Activated CD4-positive, alpha-beta T cell treated with anti-CD3 and anti-CD28 coated beads, Interleukin-2, Interleukin-6, amounts not matched to agents 100 ng/mL and 50 ng/mL, durations not matched to agents 16 hours and 8 hours (primary cell): ENCODE results near the gene THPO.
A peak's percentile ranks its signal among the peaks of the same experiment; 100 is the strongest.

Source experiments
- DNase-seq: peaks from one replicate; pipeline ENCODE4 v3.0.0-alpha.2; 2020

THPO gene

DNA sequence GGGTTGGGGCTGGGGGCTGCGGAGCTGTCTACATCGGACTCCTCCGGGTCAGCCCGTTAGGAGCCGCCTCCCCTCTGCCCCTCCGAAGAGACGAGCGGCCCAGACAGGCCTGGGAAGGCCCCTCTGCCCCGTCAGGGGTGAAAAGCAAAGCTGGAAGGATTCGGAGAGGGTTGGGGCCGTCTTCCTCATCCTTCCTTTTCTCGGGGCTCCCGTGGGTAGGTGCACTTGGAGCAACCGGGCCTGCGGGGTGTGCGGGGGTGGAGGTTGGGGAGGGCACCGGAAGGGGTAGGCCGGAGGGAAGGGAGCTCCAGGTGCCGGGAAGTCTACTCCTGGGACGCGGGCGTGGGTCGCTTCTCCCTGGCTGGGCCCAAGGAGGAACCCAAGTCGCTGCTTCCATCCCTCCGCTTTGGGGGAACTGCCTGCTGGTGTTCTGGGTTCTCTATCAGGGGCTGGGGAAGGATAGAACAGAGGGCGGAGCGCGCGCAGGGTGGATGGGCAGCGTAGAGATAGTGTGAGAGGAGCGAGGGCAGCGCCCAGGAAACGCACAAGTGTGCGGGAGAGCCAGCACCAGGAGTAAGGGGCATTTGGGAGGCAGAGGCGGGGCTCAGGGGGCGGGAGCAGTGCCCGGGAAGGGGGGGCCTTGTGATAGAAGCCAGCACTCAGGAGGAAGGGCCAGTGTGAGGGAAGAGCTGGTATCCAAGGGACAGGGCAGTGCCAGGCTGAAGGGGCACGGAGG, 15.9 kb downstream of the THPO start:
- DNase-seq = peak; percentile 52

DNA sequence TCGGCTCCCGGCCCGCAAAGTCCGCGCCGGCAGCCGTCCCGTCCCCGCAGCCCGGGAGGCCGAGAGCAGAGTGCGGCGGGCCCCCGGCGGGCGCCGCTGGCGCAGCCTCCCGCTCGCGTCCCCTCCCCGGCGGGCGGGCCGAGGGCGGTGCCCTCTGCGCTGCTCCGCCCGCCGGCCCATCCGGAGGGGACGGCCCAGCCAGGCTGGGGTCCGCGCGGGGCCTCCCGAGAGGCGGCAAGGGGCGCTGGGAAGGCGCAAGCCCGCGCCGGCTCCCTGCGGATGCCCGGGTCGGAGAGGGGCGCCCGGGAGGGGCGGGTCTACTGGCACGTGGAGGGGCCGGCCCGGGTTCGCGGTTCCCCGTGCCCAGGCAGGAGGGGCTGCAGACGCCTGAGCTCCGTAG, 16.5 kb downstream of the THPO start, which contains the start of the genes CLCN2 and POLR2H:
CLCN2 (minus strand) TSS at position 74 of the 400 bp plus-strand sequence. CDS start 126 bp downstream, outside the sequence.
POLR2H (plus strand) TSS at position 179 of the 400 bp plus-strand sequence. CDS start 1,783 bp downstream, outside the sequence.
- peak; percentile 58 for DNase-seq

DNA sequence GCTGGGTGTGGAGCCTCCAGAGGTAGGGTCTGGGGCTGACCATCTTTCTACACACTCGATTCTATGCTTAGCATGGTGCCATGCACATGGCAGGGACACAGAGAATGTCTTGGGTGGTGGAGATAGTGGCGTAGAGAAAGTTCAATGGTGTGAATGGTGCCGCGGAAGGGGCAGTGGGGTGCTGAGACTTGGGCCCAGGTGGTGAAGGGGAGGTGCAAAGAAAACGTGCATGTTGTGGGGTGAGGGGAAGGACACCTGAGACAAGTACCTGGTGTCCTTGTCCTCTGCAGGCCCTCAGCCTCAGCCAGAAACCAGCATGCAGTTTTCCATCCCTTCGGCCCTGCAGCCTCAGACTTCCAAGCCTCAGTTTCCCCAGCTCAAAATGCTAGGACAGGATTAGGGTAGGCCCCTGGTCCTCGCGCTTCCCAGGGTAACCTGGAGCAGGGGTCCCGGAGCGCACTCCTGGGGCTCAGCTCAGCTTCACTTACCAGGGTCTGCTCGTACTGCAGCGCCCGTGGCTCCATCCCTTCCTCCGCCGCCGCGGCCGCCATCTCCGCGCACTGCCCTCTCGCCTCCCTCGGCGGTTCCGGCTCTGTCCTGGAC, 17.0 kb downstream of the THPO start:
- DNase-seq = no peak

DNA sequence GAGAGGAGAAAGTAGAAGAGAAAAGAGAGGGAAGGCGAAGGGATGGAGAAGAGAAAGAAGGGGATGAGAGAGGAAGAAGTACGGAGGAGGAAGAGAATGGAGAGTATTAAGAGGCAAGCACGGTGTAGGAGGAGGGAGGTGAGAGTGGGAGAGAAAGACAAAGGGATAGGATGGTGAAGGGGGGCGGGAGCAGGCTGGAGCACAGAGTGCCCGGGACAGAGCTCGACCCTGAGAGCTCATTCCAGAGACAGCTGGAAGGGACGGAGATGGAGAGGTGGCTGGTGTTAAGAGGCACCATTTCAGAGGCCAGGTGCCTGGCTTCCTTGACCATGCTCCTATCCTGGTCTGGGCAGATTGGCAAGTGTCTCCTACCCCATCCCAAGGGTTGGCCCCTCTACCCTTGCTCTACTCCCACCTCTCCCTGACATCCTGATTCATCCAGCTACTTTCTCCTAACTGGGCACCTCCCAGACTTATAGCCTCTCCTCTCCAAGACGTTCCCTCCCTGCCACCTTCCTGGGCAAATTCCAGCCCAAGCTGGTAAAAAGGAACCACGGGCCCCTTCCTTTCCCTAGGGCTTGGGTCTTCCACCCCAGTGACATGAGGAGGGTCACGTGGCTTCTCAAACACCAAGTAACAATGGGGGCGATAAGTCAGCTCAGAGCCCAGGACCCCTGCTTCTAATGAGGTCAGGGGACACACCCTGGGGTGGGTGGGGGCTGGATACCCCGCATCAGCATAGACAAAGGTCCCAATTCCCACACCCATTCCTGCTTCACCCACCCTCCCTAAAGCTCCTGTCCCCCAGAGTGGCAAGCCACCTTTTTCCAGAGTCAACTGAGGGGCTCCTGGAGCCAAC, 17.7 kb downstream of the THPO start:
- DNase-seq = no peak

DNA sequence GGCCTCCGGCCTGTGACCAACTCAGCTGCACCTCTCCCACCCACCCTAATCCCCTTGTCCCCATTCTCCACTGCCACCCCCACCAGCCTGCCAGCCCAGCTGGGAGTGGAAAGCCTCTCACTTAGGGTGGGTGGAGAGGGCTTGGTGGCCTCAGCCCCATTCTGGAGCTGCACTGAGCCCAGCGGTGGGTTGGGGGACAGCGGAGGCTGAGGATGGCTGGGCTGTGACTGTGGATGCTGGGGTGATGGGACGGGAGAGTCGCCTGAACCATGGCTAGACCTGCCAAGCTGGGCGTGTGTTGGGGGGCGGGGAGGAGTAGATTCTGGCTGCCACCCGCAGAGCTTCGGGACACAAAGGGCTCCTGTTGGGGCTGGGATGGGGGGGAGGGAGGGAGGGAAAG, 18.4 kb downstream of the THPO start:
- no peak for DNase-seq

DNA sequence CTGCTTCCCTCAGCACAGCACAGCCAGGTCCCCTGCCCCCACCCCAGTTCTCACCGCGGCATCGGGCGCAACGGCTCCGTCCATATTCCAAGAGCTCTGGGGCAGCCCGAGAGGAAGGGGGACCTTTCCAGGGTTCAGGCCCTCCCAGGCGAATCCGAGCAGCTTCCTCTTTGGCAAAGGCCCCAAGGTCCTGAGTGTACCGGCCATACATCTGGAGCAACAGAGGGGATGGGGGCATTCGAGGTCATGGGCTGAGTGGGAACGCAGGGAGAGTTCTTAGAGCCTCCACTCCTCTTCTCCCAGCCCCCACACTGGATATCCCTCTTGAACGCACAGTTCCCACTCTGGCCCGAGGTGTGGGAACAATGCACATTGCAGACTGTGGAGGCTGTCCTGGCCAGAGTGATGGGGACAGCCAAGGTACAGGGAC, 19.1 kb downstream of the THPO start:
- DNase-seq = no peak

DNA sequence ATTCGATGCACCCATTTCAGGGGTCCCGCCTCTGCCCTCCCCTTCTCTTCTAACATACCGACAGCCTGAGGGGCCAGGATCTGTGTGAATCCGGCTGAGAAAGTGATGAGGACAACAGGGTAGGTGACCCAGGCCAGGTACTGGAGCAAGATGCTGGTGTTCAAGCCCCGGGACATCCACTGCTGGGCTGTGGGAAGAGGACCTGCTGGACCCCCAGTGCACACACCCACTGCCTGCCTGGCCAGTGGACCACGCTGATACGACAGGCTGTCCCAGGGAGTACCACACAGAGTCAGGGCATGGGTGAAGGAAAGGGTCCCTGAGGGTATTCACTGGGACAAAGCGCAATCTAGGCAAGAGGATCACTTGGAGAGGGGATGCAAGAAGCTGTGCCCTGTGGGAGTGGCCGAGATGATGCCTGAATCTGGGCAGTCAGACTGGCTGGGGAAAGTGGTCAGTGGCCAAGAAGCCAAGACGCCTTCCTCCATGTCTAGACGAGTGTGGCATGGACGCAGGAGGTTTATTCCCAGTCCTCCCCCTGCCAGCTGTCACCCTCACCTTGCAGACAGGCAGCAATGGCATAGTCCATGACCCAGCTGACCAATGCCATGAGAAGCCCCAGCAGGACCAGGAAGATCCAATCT, 19.8 kb downstream of the THPO start:
- no peak for DNase-seq

DNA sequence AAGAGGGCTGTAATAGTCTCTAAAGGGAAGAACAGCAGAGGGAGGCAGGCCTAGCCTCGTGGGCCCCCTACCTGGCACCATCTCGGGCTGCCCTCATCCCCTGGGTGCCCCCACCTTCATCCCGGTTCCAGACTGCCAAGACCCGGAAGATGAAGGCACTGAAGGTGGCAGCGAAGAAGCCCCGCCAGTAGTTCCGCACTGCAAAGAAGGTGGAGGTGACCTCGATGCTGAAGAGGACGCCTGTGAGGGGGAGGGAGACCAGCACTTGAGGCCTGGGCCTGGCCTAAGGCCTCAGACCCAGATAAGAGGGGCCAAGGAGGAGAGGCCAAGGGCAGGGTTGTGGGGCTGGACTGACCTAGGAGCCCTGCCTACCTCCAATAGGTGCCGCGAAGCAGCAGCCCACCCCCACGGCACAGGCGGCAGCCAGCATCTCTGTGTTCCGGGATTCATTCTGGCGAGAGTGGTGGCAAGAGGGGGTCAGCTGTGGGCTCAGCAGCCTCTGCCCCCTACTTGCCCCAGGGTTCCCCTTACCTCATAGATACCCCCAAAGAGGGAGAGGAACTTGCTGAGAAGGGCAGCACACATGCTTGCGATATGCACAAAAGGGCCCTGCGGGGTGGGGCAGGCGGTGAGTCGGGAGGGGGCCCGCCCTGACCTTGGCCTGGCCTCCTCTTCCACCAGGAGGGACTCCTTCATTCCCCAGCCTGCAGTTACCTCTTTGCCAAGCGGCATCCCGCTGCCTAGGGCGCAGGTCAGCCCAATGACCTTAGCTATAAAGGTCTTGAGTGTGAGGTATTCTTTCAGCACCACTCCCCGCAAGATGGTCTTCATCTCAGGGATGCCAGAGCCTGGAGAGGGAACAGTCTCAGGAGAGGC, 20.5 kb downstream of the THPO start:
- no peak for DNase-seq

DNA sequence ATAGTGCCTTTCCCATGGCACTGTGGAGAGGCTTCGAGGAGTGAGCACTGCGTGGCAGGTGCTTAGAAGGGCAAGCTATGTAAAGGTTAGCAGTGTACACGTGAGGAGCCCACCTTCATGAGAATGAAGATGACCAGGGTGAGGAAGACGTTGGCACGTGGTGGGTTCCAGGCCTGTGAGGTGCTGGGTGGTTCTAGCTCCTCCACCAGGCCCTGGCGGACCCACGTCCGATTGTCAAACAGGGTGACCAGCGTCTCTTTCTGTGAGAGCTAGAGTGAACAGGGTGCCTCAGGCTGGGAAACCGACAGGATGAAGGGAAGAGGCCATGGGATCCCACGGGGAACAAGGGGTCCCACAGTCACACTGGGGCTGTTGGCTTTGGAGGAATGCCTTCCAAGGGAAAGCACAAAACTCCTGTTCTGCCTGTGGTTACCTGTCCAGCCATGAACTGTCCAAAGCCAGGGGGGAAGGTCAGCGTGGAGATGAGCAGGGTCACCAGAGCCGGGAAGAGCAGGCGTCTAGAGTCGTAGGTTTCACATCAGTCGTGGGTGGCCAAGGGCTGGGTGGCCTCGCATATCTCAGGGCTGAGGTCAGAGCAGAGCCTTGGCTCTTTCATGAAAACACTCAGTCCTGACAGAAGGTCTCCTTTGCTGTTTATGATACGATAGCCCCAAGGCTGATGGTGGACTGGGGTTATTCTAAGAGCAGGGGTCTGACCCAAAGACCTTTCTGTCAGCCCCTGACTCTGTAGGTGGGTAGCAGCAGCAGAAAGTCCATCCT, 22.6 kb downstream of the THPO start:
- DNase-seq = no peak

DNA sequence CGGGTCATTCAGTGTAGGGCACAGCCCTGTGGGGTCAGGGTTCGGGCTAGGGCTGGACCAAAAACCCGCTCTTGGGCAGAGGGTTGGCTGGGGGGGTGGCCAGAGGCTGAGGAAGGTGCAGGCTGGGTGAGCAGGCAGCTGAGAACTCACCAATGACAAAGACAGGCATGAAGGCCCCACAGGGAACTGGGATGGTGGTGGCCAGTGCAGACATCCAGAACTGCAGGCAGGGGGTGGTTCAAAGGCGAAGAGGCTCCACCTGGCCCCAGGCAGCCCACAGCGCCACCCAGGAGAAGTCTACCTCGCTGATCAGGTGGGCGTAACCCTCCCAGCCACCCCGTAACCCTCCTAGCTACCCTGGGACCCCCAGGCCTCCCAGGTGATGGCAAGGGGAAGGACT, 23.3 kb downstream of the THPO start:
- DNase-seq = no peak

DNA sequence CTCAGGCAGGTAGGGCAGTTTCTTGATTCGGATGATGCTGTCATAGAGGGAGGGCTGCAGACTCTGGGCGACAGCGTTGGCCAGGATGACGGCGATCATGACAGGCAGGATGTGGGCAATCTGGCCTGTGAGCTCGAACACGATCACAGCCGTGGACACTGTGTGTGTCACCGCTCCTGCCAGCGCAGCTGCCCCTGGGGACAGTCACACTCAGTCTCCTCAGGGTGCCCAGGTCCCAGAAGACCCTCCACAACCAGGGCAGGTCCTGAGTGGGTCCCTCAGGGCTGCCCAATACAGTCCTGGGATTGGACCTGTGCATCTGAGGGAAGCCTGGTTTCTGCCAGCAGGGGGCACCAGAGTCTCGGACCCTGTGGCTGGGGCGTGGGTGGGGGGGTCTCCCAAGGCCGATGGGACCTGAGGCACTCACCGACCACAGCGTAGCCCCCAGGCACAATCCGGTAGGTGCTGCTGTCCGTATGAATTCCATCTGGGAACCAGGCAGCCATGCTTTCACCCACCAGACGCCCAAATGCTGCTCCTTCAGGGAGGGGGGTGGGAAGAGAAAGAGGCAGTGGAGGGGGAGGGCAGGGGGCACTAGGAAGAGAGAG, 23.8 kb downstream of the THPO start:
- peak; percentile 71 for DNase-seq

DNA sequence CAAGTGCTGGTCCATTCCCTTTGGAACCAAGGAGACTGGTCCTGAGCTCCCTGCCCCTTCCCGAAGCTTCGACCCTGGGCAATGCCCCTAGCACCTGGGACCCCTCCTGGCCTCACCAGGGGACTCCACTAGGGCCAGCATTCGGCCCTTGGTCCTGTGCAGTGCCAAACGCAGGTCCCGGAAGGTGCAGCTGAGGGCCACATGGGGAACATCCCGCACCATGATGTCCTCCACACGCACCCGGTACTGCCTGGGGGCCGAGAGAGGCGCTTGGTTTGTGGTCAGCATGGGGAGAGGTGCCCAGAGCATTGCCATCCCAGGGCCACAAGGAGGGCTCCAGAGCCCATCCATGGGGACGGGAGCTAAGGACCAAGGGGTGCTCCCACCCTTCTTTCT, 24.5 kb downstream of the THPO start:
- no peak for DNase-seq

DNA sequence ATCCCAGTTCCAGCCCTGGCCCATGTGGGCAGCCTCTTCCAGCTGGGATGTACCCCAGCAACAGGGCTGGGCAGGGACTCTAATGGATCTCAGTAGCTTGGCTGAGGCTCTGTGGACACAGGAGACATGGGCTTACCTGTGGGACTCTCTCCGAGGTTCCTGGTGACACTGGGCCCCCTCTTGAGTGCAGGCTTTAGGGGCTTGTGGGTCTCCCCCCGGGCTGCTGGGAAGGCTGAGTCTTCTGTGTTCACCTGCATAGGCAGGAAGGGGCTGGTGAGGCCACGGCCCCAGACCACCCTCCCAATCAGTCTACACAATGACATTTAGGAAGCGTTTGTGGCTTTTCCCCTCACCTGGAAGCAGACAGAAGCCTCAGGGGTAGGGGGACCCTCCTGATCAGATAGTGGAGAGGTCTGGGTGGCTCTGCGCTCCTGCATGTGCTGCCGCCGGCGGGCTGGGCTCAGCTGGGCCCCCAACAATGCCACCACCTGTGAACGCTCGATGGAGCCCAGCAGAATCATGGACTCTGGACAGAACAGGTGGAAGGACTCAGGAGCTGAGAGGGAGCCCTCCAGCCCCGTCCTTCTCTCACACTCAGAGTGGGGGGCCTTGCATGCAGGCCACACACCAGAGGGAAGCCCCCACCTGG, 25.0 kb downstream of the THPO start:
- DNase-seq = no peak

DNA sequence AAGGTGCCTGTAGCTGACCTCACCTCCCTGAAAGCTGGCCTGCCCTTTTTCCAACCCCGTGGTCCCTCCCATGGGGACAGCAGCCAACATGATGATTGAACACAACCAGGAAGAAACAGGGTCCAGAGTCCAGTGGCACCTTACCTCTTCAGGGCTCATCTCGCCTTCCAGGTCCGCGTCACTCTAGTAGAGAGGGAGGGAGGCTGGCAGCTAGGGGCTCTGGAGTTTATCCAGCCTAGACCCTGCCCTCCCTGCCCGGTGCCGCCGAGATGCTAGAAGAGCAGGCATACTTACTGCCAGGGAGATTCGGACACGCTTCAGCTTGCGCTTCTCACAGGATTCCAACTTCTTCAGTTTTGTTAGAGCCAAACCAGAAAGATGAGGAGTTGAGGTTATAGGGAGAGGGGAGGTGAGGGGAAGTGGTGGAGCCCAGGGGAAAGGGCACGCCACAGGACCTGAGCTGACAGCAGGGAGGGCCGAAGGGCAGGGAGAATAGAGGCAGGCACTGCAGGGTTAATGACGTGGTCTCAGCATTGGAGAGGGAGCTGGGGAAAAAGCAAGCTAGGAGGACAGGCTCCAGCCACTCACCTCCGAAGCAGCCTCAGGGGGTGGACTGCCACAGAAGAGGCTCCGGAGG, 25.7 kb downstream of the THPO start:
- DNase-seq = no peak

DNA sequence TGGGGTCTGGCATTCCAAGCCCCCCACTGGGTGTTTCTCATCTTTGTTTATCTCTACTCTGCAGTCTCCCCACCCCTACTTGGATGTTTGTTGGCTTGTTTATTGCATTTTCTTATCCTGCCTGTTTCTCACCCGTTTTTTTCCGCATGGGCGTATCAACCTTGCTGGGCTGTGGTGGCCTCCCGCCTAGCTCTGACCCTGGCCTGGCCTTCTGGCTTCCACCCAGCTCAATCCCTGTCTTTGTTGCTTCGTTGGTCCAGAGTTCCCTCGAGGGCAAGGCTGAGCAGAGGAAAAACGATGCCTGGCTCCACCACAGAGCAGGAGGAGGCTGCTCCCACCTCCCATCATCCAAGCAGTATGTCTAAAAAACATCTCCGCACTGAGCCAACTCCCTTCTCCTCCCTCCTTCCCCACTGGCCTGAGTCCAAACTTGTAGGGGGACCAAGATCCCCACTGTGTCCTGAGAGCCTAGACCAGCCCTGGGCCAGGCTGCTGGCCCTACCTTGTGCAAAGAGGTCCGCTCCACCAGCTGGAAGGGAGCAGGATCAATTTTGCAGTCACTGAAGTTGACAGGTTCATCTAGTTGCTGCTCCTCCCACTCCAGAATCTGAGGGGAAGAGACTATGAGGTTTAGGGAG, 26.4 kb downstream of the THPO start:
- DNase-seq = no peak

DNA sequence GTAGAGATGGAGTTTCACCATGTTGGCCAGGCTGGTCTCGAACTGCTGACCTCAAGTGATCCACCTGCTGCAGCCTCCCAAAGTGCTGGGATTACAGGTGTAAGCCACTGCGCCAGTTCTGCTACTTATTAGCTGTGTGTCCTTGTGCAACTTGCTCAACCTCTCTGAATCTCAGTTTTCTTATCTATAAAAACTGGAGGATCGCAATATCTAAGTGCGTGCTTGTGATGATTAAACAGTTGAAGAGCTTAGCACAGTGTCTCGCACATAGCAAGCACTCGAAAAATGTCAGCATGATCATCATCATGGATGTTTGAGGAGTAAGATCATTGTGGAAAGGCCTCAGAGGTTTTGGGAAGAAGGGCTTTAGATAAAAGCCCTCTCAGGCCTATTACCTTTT, 27.4 kb downstream of the THPO start:
- DNase-seq = no peak

DNA sequence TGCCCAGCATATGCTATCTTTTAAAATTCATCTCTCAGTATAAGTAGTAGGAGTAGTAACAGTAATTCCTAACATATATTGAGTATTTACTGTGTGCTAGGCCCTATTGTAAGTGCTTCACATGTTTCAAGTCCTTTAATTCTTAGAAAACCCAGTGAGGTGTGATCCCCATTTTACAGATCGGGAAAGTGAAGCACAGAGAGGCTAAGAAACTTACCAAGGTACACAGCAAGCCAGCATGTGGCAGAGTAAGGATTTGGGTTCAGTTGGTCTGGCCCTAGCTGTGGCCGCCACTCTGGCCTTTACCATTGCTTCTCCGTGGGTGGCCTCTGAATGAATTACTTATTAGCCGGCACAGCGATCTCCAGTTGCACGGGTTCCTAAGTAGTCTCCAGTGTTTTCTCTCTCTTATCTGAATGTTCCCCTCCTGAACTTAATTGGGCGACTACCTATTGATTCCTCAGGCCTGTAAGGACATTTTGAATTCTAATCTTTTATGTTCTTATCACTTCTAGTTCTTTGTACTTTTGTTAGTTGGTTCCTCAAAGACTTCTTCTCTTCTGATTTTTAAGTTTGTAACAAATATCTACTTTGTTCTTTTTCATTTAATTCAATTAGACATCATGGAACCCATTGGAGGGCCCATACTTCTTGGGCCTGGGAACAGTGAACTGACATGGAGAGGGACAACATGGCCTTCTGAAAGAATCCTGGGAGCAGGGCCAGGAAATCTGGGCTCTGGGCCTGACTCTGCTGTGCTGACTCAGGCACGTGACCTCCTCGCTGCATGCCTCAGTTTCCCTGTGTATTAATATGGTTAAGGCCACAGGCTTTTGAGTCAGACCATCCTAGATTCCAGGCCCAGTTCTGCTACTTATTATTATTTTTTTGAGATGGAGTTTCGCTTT, 28.2 kb downstream of the THPO start:
- no peak for DNase-seq

DNA sequence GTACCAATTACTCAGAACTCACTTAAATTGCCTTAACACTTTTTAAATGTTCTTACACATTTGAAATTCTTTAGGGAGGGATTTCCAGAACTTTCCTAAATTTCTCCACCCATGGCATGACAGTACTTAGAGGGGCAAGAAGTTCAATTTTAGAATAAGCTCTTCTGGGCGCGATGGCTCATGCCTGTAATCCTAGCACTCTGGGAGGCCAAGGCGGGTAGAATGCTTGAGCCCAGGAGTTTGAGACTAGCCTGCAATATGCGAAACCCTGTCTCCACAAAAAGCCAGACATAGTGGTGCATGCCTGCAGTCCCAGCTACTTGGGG, 30.0 kb downstream of the THPO start:
- no peak for DNase-seq
